ENCODE results near the gene GRID2. TPM values are rescaled to one million over a fixed set of nuclear protein-coding genes. Genes with fewer than 3 reads are reported as not detected.
A peak's percentile ranks its signal among the peaks of the same experiment; 100 is the strongest.

GRID2 gene
- total RNA-seq, 2 experiments from 2014 or later, result not detected

- H3K4me3 Mint-ChIP-seq, result no peak overlapping the region
- no peak overlapping the region for H3K27ac Mint-ChIP-seq
- H3K27me3 Mint-ChIP-seq, result no peaks in the 10 kb centered on the region
- no peak for DNase-seq
- H3K4me1 Mint-ChIP-seq, result no peaks in the 10 kb centered on the region
- H3K36me3 Mint-ChIP-seq, result no peaks in the 10 kb centered on the region
- no peaks in the 10 kb centered on the region for H3K9me3 Mint-ChIP-seq
These were observed 1466.4 kb downstream of the GRID2 start for GRCh38 chr4:93770201-93770600.

GRCh38 chr4:93771640-93772411, 1468.1 kb downstream of the GRID2 start:
- Mint-ChIP-seq H3K27me3 (no peaks in the 10 kb centered on the region), H3K9me3 (no peaks in the 10 kb centered on the region), H3K27ac (no peak overlapping the region), H3K4me1 (no peaks in the 10 kb centered on the region), H3K4me3 (no peak overlapping the region), H3K36me3 (no peaks in the 10 kb centered on the region)
- DNase-seq, result no peak

- H3K9me3 Mint-ChIP-seq, result no peaks in the 10 kb centered on the region
- no peak overlapping the region for H3K27ac Mint-ChIP-seq
- H3K4me1 Mint-ChIP-seq, result no peaks in the 10 kb centered on the region
- H3K27me3 Mint-ChIP-seq, result no peaks in the 10 kb centered on the region
- no peaks in the 10 kb centered on the region for H3K36me3 Mint-ChIP-seq
- no peak overlapping the region for H3K4me3 Mint-ChIP-seq
- no peak for DNase-seq
These were observed 1469.1 kb downstream of the GRID2 start for GRCh38 chr4:93772858-93773257.

GRCh38 chr4:93775551-93775950, 1471.8 kb downstream of the GRID2 start:
- no peaks in the 10 kb centered on the region for H3K9me3 Mint-ChIP-seq
- no peak for DNase-seq
- no peaks in the 10 kb centered on the region for H3K36me3 Mint-ChIP-seq
- H3K27ac Mint-ChIP-seq, result no peak overlapping the region
- H3K27me3 Mint-ChIP-seq, result no peaks in the 10 kb centered on the region
- no peaks in the 10 kb centered on the region for H3K4me1 Mint-ChIP-seq
- H3K4me3 Mint-ChIP-seq, result no peak overlapping the region

- no peak for DNase-seq
- H3K4me1 Mint-ChIP-seq, result no peaks in the 10 kb centered on the region
- no peak overlapping the region for H3K4me3 Mint-ChIP-seq
- H3K36me3 Mint-ChIP-seq, result no peaks in the 10 kb centered on the region
- H3K27me3 Mint-ChIP-seq, result no peaks in the 10 kb centered on the region
- H3K9me3 Mint-ChIP-seq, result no peaks in the 10 kb centered on the region
- no peak overlapping the region for H3K27ac Mint-ChIP-seq
These were observed 1472.8 kb downstream of the GRID2 start for GRCh38 chr4:93776386-93777080.

- Mint-ChIP-seq H3K27ac (no peak overlapping the region), H3K4me3 (no peak overlapping the region), H3K36me3 (no peaks in the 10 kb centered on the region), H3K27me3 (no peaks in the 10 kb centered on the region), H3K4me1 (no peaks in the 10 kb centered on the region), H3K9me3 (no peaks in the 10 kb centered on the region)
- DNase-seq, result no peak
These were observed 1473.3 kb downstream of the GRID2 start for GRCh38 chr4:93777081-93777460.

- H3K27ac Mint-ChIP-seq, result no peak overlapping the region
These were observed 1475.5 kb downstream of the GRID2 start for GRCh38 chr4:93779228-93779627.

GRCh38 chr4:93780080-93780479, 1476.3 kb downstream of the GRID2 start:
- Mint-ChIP-seq H3K4me3 (no peak overlapping the region), H3K4me1 (no peaks in the 10 kb centered on the region), H3K36me3 (no peaks in the 10 kb centered on the region), H3K27me3 (no peaks in the 10 kb centered on the region), H3K27ac (no peak overlapping the region), H3K9me3 (no peaks in the 10 kb centered on the region)
- no peak for DNase-seq

More at GRCh38 chr4:93779228-93779627, 1475.5 kb downstream of the GRID2 start:
- Mint-ChIP-seq H3K4me1 (no peaks in the 10 kb centered on the region), H3K27me3 (no peaks in the 10 kb centered on the region), H3K9me3 (no peaks in the 10 kb centered on the region), H3K4me3 (no peak overlapping the region), H3K36me3 (no peaks in the 10 kb centered on the region)
- DNase-seq, result no peak

GRCh38 chr4:93781198-93781597, 1477.4 kb downstream of the GRID2 start:
- no peak for DNase-seq
- H3K36me3 Mint-ChIP-seq, result no peaks in the 10 kb centered on the region
- no peak overlapping the region for H3K27ac Mint-ChIP-seq
- no peaks in the 10 kb centered on the region for H3K4me1 Mint-ChIP-seq
- H3K4me3 Mint-ChIP-seq, result no peak overlapping the region
- no peaks in the 10 kb centered on the region for H3K9me3 Mint-ChIP-seq
- H3K27me3 Mint-ChIP-seq, result no peaks in the 10 kb centered on the region

- Mint-ChIP-seq H3K27ac (no peak overlapping the region), H3K4me3 (no peak overlapping the region), H3K36me3 (no peaks in the 10 kb centered on the region), H3K27me3 (no peaks in the 10 kb centered on the region), H3K4me1 (no peaks in the 10 kb centered on the region), H3K9me3 (no peaks in the 10 kb centered on the region)
- no peak for DNase-seq
These were observed 1482.4 kb downstream of the GRID2 start for GRCh38 chr4:93786149-93786548.

GRCh38 chr4:93788712-93789111, 1484.9 kb downstream of the GRID2 start:
- no peak for DNase-seq
- Mint-ChIP-seq H3K4me1 (no peaks in the 10 kb centered on the region), H3K9me3 (no peaks in the 10 kb centered on the region), H3K36me3 (no peaks in the 10 kb centered on the region), H3K4me3 (no peak overlapping the region), H3K27me3 (no peaks in the 10 kb centered on the region), H3K27ac (no peak overlapping the region)

- Mint-ChIP-seq H3K4me3 (no peak overlapping the region), H3K27me3 (no peaks in the 10 kb centered on the region), H3K36me3 (no peaks in the 10 kb centered on the region), H3K9me3 (no peaks in the 10 kb centered on the region), H3K4me1 (no peaks in the 10 kb centered on the region), H3K27ac (no peak overlapping the region)
- DNase-seq, result peak; percentile 21
These were observed 1487.9 kb downstream of the GRID2 start for GRCh38 chr4:93791570-93792195.

- H3K4me1 Mint-ChIP-seq, result no peaks in the 10 kb centered on the region
- no peak overlapping the region for H3K4me3 Mint-ChIP-seq
- H3K9me3 Mint-ChIP-seq, result peaks cover 1% of the 10 kb centered on the region
- no peaks in the 10 kb centered on the region for H3K27me3 Mint-ChIP-seq
- no peak for DNase-seq
- no peaks in the 10 kb centered on the region for H3K36me3 Mint-ChIP-seq
- H3K27ac Mint-ChIP-seq, result no peak overlapping the region
These were observed 1498.3 kb downstream of the GRID2 start for GRCh38 chr4:93802045-93802444.

GRCh38 chr4:93809773-93810172, 1506.0 kb downstream of the GRID2 start:
- no peaks in the 10 kb centered on the region for H3K27me3 Mint-ChIP-seq
- H3K4me3 Mint-ChIP-seq, result no peak overlapping the region
- no peak for DNase-seq
- no peaks in the 10 kb centered on the region for H3K9me3 Mint-ChIP-seq
- H3K36me3 Mint-ChIP-seq, result no peaks in the 10 kb centered on the region
- H3K27ac Mint-ChIP-seq, result no peak overlapping the region
- H3K4me1 Mint-ChIP-seq, result no peaks in the 10 kb centered on the region

- H3K27ac Mint-ChIP-seq, result no peak overlapping the region
- no peaks in the 10 kb centered on the region for H3K9me3 Mint-ChIP-seq
- DNase-seq, result no peak
- H3K36me3 Mint-ChIP-seq, result no peaks in the 10 kb centered on the region
- H3K27me3 Mint-ChIP-seq, result no peaks in the 10 kb centered on the region
- H3K4me3 Mint-ChIP-seq, result no peak overlapping the region
- no peaks in the 10 kb centered on the region for H3K4me1 Mint-ChIP-seq
These were observed 1506.7 kb downstream of the GRID2 start for GRCh38 chr4:93810340-93810992.

Data from activated naive CD8-positive, alpha-beta T cell treated with anti-CD3 and anti-CD28 coated beads for 36 hours (primary cell).